Activated CD4-positive, CD25-positive, alpha-beta regulatory T cell (primary cell): ENCODE data around the gene ARID5B.
"Not testable (repeated sequence)": the region's sequence is repeated elsewhere in the genome, so short reads cannot be mapped to it uniquely, and the experiment has no call there.

Experiments used
- DNase-seq, 4 experiments: peaks; one replicate each; lab custom pipeline; 2025; lab: John Stamatoyannopoulos, UW

The ARID5B gene

GRCh38 chr10:61965703-61966395 is 64.3 kb downstream of the ARID5B start:
- DNase-seq = no peak

DNA sequence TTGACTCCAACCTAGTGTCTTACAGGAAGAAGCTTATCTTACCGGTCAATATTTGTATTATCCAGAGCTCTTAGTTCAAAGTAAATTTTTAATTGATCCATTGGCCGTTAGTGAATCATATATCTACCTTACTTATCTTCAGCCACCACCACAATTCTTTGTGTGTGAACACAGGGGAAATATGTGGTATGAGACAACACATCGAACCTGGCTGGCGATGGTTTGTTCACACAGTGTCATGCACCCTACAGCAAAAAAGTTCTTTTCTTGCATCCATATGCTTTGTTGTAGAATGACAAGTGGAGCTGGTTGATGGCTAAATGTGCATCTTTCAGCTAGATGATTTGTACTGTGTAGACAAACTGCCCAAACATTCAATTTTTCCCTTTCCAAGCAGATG is 65.8 kb downstream of the ARID5B start:
- DNase-seq = no peak

GRCh38 chr10:61970182-61971002 is 68.9 kb downstream of the ARID5B start:
- no peak for DNase-seq

- DNase-seq = no peak
Measured at GRCh38 chr10:61971003-61971325, 69.5 kb downstream of the ARID5B start.

- DNase-seq = no peak
Measured at GRCh38 chr10:61973169-61973568, 71.7 kb downstream of the ARID5B start.

GRCh38 chr10:61973906-61974305 is 72.4 kb downstream of the ARID5B start:
- no peak for DNase-seq

GRCh38 chr10:61974601-61975390 is 73.3 kb downstream of the ARID5B start:
- DNase-seq = no peak

GRCh38 chr10:61975391-61975932 is 74.0 kb downstream of the ARID5B start:
- DNase-seq = no peak

DNA sequence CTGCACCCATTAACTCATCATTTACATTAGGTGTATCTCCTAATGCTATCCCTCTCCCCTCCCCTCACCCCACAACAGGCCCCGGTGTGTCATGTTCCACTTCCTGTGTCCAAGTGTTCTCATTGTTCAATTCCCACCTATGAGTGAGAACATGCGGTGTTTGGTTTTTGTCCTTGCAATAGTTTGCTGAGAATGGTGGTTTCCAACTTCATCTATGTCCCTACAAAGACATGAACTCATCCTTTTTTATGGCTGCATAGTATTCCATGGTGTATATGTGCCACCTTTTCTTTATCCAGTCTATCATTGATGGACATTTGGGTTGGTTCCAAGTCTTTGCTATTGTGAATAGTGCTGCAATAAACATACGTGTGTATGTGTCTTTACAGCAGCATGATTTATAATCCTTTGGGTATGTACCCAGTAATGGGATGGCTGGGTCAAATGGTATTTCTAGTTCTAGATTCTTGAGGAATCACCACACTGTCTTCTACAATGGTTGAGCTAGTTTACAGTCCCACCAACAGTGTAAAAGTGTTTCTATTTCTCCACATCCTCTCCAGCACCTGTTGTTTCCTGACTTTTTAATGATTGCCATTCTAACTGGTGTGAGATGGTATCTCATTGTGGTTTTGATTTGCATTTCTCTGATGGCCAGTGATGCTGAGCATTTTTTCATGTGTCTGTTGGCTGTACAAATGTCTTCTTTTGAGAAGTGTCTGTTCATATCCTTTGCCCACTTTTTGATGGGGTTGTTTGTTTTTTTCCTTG is 75.6 kb downstream of the ARID5B start:
- not testable (repeated sequence) for DNase-seq

DNA sequence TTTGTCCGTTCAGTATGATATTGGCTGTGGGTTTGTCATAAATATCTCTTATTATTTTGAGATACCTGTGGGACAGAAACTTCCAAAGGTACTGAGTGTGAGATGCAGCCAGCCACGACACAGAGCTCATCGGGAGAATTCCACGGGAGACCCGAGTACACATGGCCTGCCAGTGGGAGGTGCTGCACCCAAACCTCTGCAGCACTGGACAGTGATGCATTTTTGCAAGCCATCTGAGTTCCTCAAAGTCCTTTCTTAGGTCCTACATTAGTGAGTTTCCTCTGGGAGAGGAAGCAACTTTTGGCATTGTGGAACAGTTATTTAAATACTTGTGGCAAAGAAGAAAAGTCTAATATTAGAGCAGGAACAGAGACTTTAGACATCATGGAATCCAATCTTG is 77.5 kb downstream of the ARID5B start:
- DNase-seq = no peak

GRCh38 chr10:61981460-61981859 is 80.0 kb downstream of the ARID5B start:
- DNase-seq = no peak

GRCh38 chr10:61983255-61983654 is 81.8 kb downstream of the ARID5B start:
- DNase-seq = no peak

DNA sequence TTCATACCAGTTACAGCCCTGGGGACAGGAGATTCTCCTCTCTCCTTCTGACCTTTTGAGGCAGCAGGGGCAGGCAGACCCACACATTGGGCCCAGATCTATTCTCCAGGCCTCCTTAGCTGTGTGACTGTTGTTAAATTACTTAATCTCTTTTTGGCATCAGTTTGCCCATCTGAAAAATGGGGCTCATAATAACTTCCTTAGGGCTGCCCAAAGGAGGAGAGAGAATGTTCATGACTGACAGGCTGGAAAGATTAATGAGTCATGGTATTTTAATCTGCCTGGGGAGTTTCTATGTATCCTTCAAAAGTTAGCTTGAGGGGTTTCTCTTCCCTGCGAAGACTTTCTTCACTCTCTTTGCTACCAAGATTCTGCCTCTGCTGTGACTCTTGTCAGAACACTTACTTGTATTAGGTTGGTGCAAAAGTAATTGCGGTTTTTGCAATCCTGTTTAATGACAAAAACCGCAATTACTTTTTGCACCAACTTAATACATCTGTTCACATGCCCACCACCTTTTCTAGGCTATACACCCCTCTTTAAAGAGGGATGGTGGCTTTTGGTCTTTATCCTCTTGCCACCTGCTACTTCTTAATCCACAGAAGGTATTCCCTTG is 83.4 kb downstream of the ARID5B start:
- no peak for DNase-seq

GRCh38 chr10:61985715-61986114 is 84.2 kb downstream of the ARID5B start:
- no peak for DNase-seq

GRCh38 chr10:61986382-61986781 is 84.9 kb downstream of the ARID5B start:
- DNase-seq = no peak

DNA sequence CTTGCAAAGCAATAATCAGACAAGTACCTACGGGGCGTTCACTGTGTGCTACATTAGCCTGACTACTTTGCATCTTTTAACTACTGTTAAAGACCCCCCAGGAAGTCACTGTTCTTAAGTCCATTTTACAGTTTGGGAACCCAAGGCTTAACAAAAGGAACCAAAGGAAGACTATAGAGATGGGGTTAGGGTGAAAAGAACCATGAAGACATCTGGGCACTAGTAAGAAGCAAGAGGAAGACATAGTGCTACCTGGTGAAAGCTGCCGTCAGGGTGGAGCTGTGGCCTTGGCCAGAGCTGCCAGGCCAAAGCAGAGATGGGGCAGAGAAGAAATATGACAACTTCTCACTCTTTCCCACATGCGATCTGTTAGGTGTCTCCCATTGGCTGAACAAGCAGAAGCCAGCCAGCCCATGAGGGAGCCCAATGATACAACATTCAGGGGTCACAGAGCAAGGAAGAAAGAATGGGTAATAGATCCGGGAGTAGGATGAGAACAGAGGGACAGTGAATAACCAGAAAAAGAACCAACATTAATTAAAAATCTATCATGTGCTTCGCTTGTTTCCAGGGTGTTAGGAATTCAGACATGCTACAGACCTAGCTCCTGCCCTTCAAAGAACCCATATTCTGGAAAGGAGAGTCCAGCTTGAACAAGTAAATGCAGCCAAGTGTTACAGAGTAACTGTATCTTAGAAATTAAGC is 85.4 kb downstream of the ARID5B start:
- DNase-seq = no peak

- DNase-seq = no peak
Measured at GRCh38 chr10:61987537-61987936, 86.0 kb downstream of the ARID5B start.

- no peak for DNase-seq
Measured at GRCh38 chr10:61987951-61988379, 86.5 kb downstream of the ARID5B start.

DNA sequence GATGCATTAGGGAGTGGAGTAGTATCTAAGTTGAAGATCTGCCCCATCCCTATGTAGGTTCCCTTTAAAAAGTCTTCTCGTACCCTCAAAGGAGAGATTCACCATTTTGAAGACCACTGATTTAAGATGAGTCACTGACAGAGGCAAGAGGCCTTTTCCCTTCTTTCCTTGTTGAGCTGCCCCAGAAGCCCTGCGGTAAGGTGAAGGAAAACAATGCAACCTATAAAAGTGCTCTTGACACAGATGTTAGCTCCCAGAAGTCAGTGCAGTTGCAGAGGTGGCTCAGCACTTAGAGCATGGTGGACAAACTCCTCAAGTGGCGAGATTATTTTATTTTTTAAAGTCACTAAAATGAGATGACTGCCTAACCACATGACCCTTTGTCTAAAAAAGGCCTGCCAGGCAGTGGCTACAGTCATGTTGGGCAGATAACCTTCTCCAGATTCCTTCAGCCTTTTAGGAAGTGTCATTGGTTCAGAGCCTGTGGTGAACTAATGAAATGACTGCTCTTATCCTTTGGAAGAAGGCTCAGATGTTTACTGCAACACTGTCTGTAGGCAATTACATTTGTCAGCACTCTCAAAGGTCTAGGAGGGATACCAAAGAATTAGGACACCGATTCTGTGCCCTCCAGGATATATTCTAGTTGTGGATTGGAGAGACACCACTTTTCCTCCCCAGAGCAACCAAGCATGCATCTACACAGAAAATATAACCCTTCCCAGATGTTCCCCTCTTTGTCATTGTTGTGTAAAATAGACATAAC is 88.7 kb downstream of the ARID5B start:
- no peak for DNase-seq

GRCh38 chr10:61990761-61991135 is 89.2 kb downstream of the ARID5B start:
- DNase-seq = no peak
